ENCODE results near the gene C6orf47. TPM values are rescaled to one million over a fixed set of nuclear protein-coding genes. Genes with fewer than 3 reads are reported as not detected.

C6orf47 gene
- total and polyA plus RNA-seq, 4 experiments from 2014 or later: 15.8 to 39.9 (median 33.6) TPM

DNA sequence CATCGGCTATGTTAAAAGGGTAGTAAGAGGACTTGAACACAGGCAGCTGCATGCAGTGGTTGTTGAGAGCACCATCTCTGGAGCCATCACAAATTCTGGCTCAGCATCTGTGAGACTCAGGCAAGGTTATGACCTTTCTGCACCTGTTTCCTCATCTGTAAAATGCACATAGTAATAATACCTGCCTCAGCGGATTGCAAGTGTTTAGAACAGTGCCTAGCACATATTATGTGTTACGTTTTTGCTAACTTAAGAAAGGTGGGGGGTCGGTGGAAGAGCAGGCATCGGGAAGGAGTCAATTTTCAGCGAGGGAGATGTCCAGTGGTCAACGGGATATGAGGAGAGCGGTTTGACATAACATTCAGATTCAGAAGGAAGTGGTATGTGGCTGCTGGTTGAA lies 17.4 kb upstream of the C6orf47 start:
- Mint-ChIP-seq H3K27ac (peak overlapping the region in 3 of 7 donors; percentile 5 to 61 (median 22)), H3K36me3 (peaks cover 6 to 12% of the 10 kb centered on the region in 2 donors), H3K27me3 (no peaks in the 10 kb centered on the region), H3K4me3 (peak overlapping the region in 2 of 8 donors; percentile 3 to 50), H3K9me3 (no peaks in the 10 kb centered on the region), H3K4me1 (peaks cover 11 to 27% (median 16%) of the 10 kb centered on the region in 4 donors)
- ChIA-PET POLR2A (ENCODE audit: partially characterized antibody) (interaction anchor here (0.6 to 1.2 kb wide), 2 partner anchors 25 to 103 kb away, joined by 3 read pairs; partner anchors contain the start of gene TNF), CTCF (ENCODE audit: partially characterized antibody) (interaction anchor here (1.1 to 1.3 kb wide), 4 partner anchors 12 to 212 kb away, joined by 3 to 4 read pairs (median 3); partner anchors contain the start of gene HSPA1B)
- intact Hi-C loops (cut with micrococcal nuclease): no loop called here
- H3K27ac ChIP-seq (ENCODE audit: low read depth, low read length): no peak overlapping the region
- H3K27me3 ChIP-seq (ENCODE audit: insufficient read depth, low read length): no peaks in the 10 kb centered on the region
- peaks cover 19% of the 10 kb centered on the region for H3K4me1 ChIP-seq (ENCODE audit: insufficient read depth, low read length)
- peaks cover 5% of the 10 kb centered on the region for H3K36me3 ChIP-seq (ENCODE audit: insufficient read depth, low read length)
- H3K4me3 ChIP-seq (ENCODE audit: low read length in 2 of 2): no peak overlapping the region
- DNase-seq: no peak
- H3K9me3 ChIP-seq (ENCODE audit: control insufficient read depth in 1 of 2, low read length in 2 of 2): no peaks in the 10 kb centered on the region

DNA sequence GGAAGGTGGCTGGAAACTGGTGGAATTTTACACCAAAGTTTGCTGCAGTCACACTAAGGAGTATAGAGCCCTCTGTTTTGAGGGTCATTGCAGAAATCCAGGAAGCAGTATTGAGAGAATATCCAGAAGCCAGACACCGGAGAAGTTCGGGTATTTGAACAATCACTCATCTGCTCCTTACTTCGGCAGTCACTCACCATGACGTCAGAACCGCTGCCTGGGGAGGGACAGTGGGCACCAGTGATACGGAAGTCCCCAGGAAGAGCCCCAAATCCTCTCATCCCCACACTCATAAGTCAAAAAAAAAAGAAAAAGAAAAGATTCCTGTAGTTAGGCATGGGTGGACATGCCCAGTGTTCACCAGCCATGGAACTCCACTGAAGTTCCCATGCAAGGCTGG lies 16.3 kb upstream of the C6orf47 start:
- Histone ChIP-seq H3K4me1 (ENCODE audit: insufficient read depth, low read length) (peaks cover 19% of the 10 kb centered on the region), H3K27ac (ENCODE audit: low read depth, low read length) (no peak overlapping the region), H3K4me3 (ENCODE audit: low read length in 2 of 2) (no peak overlapping the region), H3K9me3 (ENCODE audit: control insufficient read depth in 1 of 2, low read length in 2 of 2) (no peaks in the 10 kb centered on the region), H3K36me3 (ENCODE audit: insufficient read depth, low read length) (peaks cover 15% of the 10 kb centered on the region), H3K27me3 (ENCODE audit: insufficient read depth, low read length) (no peaks in the 10 kb centered on the region)
- peak overlapping the region in 2 of 7 donors; percentile 72 to 89 for H3K27ac Mint-ChIP-seq
- ChIA-PET CTCF (ENCODE audit: partially characterized antibody) (interaction anchor here (1.1 kb wide), 1 partner anchor 213 kb away, joined by 3 read pairs; no protein-coding TSS in a partner anchor), POLR2A (ENCODE audit: partially characterized antibody) (no interaction called here)
- no peak overlapping the region for H3K4me3 Mint-ChIP-seq
- H3K36me3 Mint-ChIP-seq: peaks cover 11 to 19% of the 10 kb centered on the region in 2 donors
- no peaks in the 10 kb centered on the region for H3K27me3 Mint-ChIP-seq
- DNase-seq: no peak
- intact Hi-C loops (cut with micrococcal nuclease): no loop called here
- H3K4me1 Mint-ChIP-seq: peaks cover 11 to 27% (median 15%) of the 10 kb centered on the region in 4 donors
- H3K9me3 Mint-ChIP-seq: no peaks in the 10 kb centered on the region

DNA sequence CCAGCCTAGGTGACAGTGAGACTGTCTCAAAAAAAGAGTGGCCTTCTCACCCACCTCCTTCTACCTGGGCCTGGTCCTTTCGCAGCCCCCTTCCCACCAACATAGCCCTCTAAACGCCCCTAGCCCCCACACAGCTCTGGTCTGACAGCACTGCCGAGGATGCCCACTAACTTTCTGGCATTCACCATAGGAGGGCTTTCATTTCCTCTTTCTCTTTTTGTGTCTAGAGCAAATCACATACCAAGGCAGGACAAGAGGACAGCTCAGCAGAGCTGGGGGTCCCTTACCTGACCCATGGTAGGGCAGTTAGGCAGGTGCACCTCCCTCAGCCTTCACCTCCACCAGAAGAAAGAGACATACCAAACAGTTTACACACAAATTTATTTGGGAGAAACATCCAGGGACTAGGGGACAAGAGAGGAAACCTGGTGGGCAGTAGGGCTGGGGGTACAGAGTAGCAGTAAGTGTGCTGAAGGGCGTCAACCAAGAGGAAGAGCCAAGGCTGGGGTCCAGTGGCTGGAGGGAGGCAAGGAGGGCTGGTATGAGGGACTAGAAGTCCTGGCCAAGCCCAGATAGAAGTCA lies 15.8 kb upstream of the C6orf47 start:
- DNase-seq: no peak
- POLR2A ChIA-PET (ENCODE audit: partially characterized antibody): interaction anchor here (1.4 kb wide), 1 partner anchor 24 kb away, joined by 5 read pairs; the partner anchor contains the start of gene BAG6
- Histone ChIP-seq H3K36me3 (ENCODE audit: insufficient read depth, low read length) (peaks cover 20% of the 10 kb centered on the region), H3K27me3 (ENCODE audit: insufficient read depth, low read length) (no peaks in the 10 kb centered on the region), H3K9me3 (ENCODE audit: control insufficient read depth in 1 of 2, low read length in 2 of 2) (no peaks in the 10 kb centered on the region), H3K4me3 (ENCODE audit: low read length in 2 of 2) (no peak overlapping the region), H3K4me1 (ENCODE audit: insufficient read depth, low read length) (peaks cover 15% of the 10 kb centered on the region), H3K27ac (ENCODE audit: low read depth, low read length) (no peak overlapping the region)
- no peaks in the 10 kb centered on the region for H3K9me3 Mint-ChIP-seq
- peaks cover 11 to 24% of the 10 kb centered on the region in 2 donors for H3K36me3 Mint-ChIP-seq
- H3K4me3 Mint-ChIP-seq: no peak overlapping the region
- intact Hi-C loops (cut with micrococcal nuclease): no loop called here
- H3K27ac Mint-ChIP-seq: peak overlapping the region in 3 of 7 donors; percentile 5 to 89 (median 72)
- no peaks in the 10 kb centered on the region for H3K27me3 Mint-ChIP-seq
- CTCF ChIA-PET (ENCODE audit: partially characterized antibody): no interaction called here
- peaks cover 8 to 24% (median 12%) of the 10 kb centered on the region in 4 donors for H3K4me1 Mint-ChIP-seq

DNA sequence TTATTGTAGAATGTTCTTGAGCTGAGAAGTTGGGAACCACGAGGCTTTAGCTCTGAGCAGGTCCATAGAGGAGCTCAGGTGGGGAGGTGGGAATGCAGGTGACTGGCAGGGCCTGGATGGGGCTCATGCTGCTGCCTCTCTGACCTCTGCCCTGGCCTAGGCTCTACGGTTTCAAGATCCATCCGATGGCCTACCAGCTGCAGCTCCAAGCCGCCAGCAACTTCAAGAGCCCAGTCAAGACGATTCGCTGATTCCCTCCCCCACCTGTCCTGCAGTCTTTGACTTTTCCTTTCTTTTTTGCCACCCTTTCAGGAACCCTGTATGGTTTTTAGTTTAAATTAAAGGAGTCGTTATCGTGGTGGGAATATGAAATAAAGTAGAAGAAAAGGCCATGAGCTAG lies 9.1 kb upstream of the C6orf47 start, which contains the start of gene LY6G5B:
LY6G5B (plus strand) TSS at position 301 of the 400 bp plus-strand sequence. CDS start 975 bp downstream, outside the sequence.
- peak within 1 kb of the TSS; percentile 13 to 70 (median 57) for H3K27ac Mint-ChIP-seq
- H3K27me3 Mint-ChIP-seq: no peaks in the 10 kb centered on the region
- peak within 1 kb of the TSS in 1 of 8 donors; percentile 39 for H3K4me3 Mint-ChIP-seq
- Histone ChIP-seq H3K27ac (ENCODE audit: low read depth, low read length) (no peak within 1 kb of the TSS), H3K36me3 (ENCODE audit: insufficient read depth, low read length) (peaks cover 66% of the 10 kb centered on the region), H3K4me3 (ENCODE audit: low read length in 2 of 2) (no peak within 1 kb of the TSS), H3K4me1 (ENCODE audit: insufficient read depth, low read length) (peaks cover 29% of the 10 kb centered on the region), H3K9me3 (ENCODE audit: control insufficient read depth in 1 of 2, low read length in 2 of 2) (no peaks in the 10 kb centered on the region), H3K27me3 (ENCODE audit: insufficient read depth, low read length) (no peaks in the 10 kb centered on the region)
- intact Hi-C loops (cut with micrococcal nuclease): loop anchor here (5.0 to 10.0 kb wide), 2 partner anchors 228 to 1535 kb away; partner anchors contain the start of genes EHMT2, HSD17B8, RING1 and RXRB
- ChIA-PET CTCF (ENCODE audit: partially characterized antibody) (interaction anchor here (2.5 kb wide), 1 partner anchor 11 kb away, joined by 8 read pairs; the partner anchor contains the start of gene LY6G5C), POLR2A (ENCODE audit: partially characterized antibody) (interaction anchor here (3.3 kb wide), 1 partner anchor 18 kb away, joined by 16 read pairs; the partner anchor contains the start of gene BAG6)
- H3K9me3 Mint-ChIP-seq: no peaks in the 10 kb centered on the region
- DNase-seq: no peak
- peaks cover 47 to 68% of the 10 kb centered on the region in 2 donors for H3K36me3 Mint-ChIP-seq
- H3K4me1 Mint-ChIP-seq: peaks cover 14 to 32% (median 23%) of the 10 kb centered on the region in 4 donors

DNA sequence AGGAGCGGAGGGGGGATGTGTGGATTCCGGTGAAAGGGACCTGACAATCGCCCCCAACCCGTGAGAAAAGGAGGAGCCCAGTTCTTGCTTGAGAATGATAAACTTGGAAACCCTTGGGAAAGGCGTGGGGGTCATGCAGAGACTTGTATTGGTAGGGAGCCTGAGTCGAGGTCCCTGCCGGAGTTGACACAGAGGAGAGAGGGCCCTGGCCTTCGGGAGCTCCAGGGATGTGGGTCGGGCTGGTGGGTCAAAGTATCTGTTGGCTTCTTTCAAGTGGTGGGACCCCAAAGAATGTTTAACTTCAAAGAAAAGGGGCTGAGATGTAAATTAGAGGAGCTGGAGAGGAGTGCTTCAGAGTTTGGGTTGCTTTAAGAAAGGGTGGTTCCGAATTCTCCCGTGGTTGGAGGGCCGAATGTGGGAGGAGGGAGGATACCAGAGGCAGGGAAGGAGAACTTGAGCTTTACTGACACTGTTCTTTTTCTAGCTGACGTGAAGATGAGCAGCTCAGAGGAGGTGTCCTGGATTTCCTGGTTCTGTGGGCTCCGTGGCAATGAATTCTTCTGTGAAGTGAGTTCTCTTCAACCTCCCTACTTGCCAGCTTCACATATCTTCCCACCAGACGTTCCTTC lies 5.9 kb upstream of the C6orf47 start:
- Histone ChIP-seq H3K4me1 (ENCODE audit: insufficient read depth, low read length) (peaks cover 52% of the 10 kb centered on the region), H3K27me3 (ENCODE audit: insufficient read depth, low read length) (no peaks in the 10 kb centered on the region), H3K4me3 (ENCODE audit: low read length in 2 of 2) (peak overlapping the region; percentile 94 to 96), H3K27ac (ENCODE audit: low read depth, low read length) (peak overlapping the region; percentile 92), H3K9me3 (ENCODE audit: control insufficient read depth in 1 of 2, low read length in 2 of 2) (no peaks in the 10 kb centered on the region), H3K36me3 (ENCODE audit: insufficient read depth, low read length) (peaks cover 55% of the 10 kb centered on the region)
- H3K27ac Mint-ChIP-seq: peak overlapping the region; percentile 94 to 100 (median 99)
- CTCF ChIA-PET (ENCODE audit: partially characterized antibody): interaction anchor here (1.0 to 4.6 kb wide), 3 partner anchors 13 to 164 kb away, joined by 3 to 28 read pairs (median 3); partner anchors contain the start of genes APOM, BAG6 and DDX39B
- intact Hi-C loops (cut with micrococcal nuclease): loop anchor here (5.0 to 10.0 kb wide), 2 partner anchors 231 to 1538 kb away; partner anchors contain the start of genes EHMT2, HSD17B8, RING1 and RXRB
- no peaks in the 10 kb centered on the region for H3K9me3 Mint-ChIP-seq
- peaks cover 29 to 60% (median 45%) of the 10 kb centered on the region in 4 donors for H3K4me1 Mint-ChIP-seq
- peaks cover 47 to 72% of the 10 kb centered on the region in 2 donors for H3K36me3 Mint-ChIP-seq
- POLR2A ChIA-PET (ENCODE audit: partially characterized antibody): interaction anchor here (0.6 to 8.6 kb wide), 11 partner anchors 13 to 236 kb away, joined by 3 to 269 read pairs (median 4); partner anchors contain the start of genes ABHD16A, APOM, BAG6 and HSPA1B
- no peak for DNase-seq
- H3K4me3 Mint-ChIP-seq: peak overlapping the region; percentile 89 to 100 (median 96)
- H3K27me3 Mint-ChIP-seq: no peaks in the 10 kb centered on the region

DNA sequence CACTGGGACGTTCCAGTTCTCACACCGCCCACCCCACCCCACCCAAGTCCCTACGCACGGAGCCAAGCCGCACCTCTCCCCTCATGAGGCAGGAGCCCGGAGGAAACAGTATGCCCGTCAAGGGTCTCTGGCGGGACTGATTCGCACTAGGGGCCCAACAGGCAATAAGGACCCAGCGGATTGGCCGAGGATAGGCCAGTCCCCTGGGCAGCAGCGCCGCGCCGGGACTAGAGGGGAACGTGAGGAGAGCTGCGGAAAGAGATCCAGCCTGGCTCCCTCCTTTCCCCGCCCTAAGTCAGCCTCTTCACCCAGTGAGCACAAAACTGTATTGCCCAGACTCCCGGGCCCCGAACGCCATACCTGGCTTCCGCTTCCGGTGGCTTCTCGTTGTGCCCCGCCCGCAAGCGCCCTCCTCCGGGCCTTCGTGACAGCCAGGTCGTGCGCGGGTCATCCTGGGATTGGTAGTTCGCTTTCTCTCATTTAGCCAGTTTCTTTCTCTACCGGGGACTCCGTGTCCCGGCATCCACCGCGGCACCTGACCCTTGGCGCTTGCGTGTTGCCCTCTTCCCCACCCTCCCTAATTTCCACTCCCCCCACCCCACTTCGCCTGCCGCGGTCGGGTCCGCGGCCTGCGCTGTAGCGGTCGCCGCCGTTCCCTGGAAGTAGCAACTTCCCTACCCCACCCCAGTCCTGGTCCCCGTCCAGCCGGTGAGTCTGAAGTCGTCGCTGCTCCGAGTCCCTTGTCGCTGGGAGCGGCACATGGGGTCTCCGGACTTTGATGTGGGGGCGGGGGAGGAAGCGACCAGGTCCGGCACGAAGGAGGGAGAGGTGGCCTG lies 5.1 kb upstream of the C6orf47 start, which contains the start of gene CSNK2B:
CSNK2B (plus strand) TSS at position 580 of the 836 bp plus-strand sequence. CDS start 752 bp downstream, outside the sequence.
- H3K4me1 ChIP-seq (ENCODE audit: insufficient read depth, low read length): peaks cover 59% of the 10 kb centered on the region
- peaks cover 46 to 68% of the 10 kb centered on the region in 2 donors for H3K36me3 Mint-ChIP-seq
- H3K27ac ChIP-seq (ENCODE audit: low read depth, low read length): peak within 1 kb of the TSS; percentile 92
- peak within 1 kb of the TSS; percentile 94 to 96 for H3K4me3 ChIP-seq (ENCODE audit: low read length in 2 of 2)
- H3K36me3 ChIP-seq (ENCODE audit: insufficient read depth, low read length): peaks cover 47% of the 10 kb centered on the region
- intact Hi-C loops (cut with micrococcal nuclease): loop anchor here (1.0 to 10.0 kb wide), 13 partner anchors 13 to 1539 kb away; partner anchors contain the start of genes ABHD16A, AGPAT1, ATP6V1G2 and BAG6
- H3K4me1 Mint-ChIP-seq: peaks cover 32 to 67% (median 49%) of the 10 kb centered on the region in 4 donors
- ChIA-PET CTCF (ENCODE audit: partially characterized antibody) (interaction anchor here (0.7 to 4.6 kb wide), 5 partner anchors 12 to 164 kb away, joined by 3 to 28 read pairs (median 5); partner anchors contain the start of genes APOM, BAG6 and LY6G5C), POLR2A (ENCODE audit: partially characterized antibody) (interaction anchor here (0.8 to 8.6 kb wide), 23 partner anchors 12 to 530 kb away, joined by 3 to 269 read pairs (median 5); partner anchors contain the start of genes ABHD16A, APOM, BAG6 and DDX39B)
- H3K9me3 Mint-ChIP-seq: no peaks in the 10 kb centered on the region
- no peaks in the 10 kb centered on the region for H3K9me3 ChIP-seq (ENCODE audit: control insufficient read depth in 1 of 2, low read length in 2 of 2)
- DNase-seq: peak; percentile 97 to 99 (median 98)
- no peaks in the 10 kb centered on the region for H3K27me3 ChIP-seq (ENCODE audit: insufficient read depth, low read length)
- peak within 1 kb of the TSS; percentile 89 to 100 (median 96) for H3K4me3 Mint-ChIP-seq
- H3K27ac Mint-ChIP-seq: peak within 1 kb of the TSS; percentile 94 to 100 (median 99)
- no peaks in the 10 kb centered on the region for H3K27me3 Mint-ChIP-seq
